WTC11 (cell line): ENCODE results near the gene EHD4. TPM values are rescaled to one million over a fixed set of nuclear protein-coding genes. Genes with fewer than 3 reads are reported as not detected.

Experiments
- ATAC-seq: fragments of 200-7000 bp; cut with Tn5 transposase; 2 replicates; pipeline ENCODE4 v1.10.0; 2021; ENCODE audit warnings: mild to moderate bottlenecking, moderate library complexity
- CTCF ChIA-PET: fragments of 300-600 bp; sonication (Branson Sonifier 250); formaldehyde crosslinking; loops from one replicate; lab custom pipeline; 2021; ENCODE audit warnings: antibody characterized with exemption; lab: Charles Lee
- POLR2A ChIA-PET: fragments of 350-600 bp; sonication (Branson Sonifier 250); formaldehyde crosslinking; loops from one replicate; lab custom pipeline; 2021; ENCODE audit warnings: antibody characterized with exemption; lab: Charles Lee
- DNase-seq: peaks from one replicate; pipeline ENCODE4 v3.0.0; 2021; ENCODE audit warnings: low spot score
- H3K27ac Mint-ChIP-seq: 2 replicates; pipeline ENCODE4 v1.8.0; 2021; ENCODE audit warnings: mixed read lengths
- H3K27me3 Mint-ChIP-seq: 2 replicates; pipeline ENCODE4 v1.8.0; 2021; ENCODE audit warnings: low read depth, mild to moderate bottlenecking, moderate library complexity, mixed read lengths
- H3K36me3 Mint-ChIP-seq: 2 replicates; pipeline ENCODE4 v1.8.0; 2021; ENCODE audit warnings: mixed read lengths
- H3K4me1 Mint-ChIP-seq: 2 replicates; pipeline ENCODE4 v1.8.0; 2022; ENCODE audit warnings: mixed read lengths
- H3K4me3 Mint-ChIP-seq: 2 replicates; pipeline ENCODE4 v1.8.0; 2021; ENCODE audit warnings: mild to moderate bottlenecking, moderate library complexity, mixed read lengths
- H3K9me3 Mint-ChIP-seq: 2 replicates; pipeline ENCODE4 v1.8.0; 2021; ENCODE audit warnings: mixed read lengths
- ATF1 ChIP-seq: sonication (generic); formaldehyde crosslinking; IDR thresholded peaks from 2 replicates; pipeline ENCODE4 v1.8.1; 2023; ENCODE audit warnings: mild to moderate bottlenecking, moderate library complexity, missing genetic modification reagents
- CBFB ChIP-seq: sonication (generic); formaldehyde crosslinking; IDR thresholded peaks from 2 replicates; pipeline ENCODE4 v1.8.1; 2022; ENCODE audit warnings: mild to moderate bottlenecking, low read depth, missing genetic modification reagents
- GABPB1 ChIP-seq: sonication (generic); formaldehyde crosslinking; IDR thresholded peaks from 2 replicates; pipeline ENCODE4 v1.8.1; 2023; ENCODE audit warnings: mild to moderate bottlenecking, missing genetic modification reagents
- JAZF1 ChIP-seq: fragments of 250-450 bp; sonication (Bioruptor Pico); IDR thresholded peaks from 2 replicates; pipeline ENCODE4 v1.9.0; 2021; ENCODE audit warnings: moderate library complexity, mild to moderate bottlenecking, inconsistent platforms
- KAT7 ChIP-seq: sonication (generic); formaldehyde crosslinking; IDR thresholded peaks from 2 replicates; pipeline ENCODE4 v1.8.1; 2023; ENCODE audit warnings: missing genetic modification reagents, mild to moderate bottlenecking, borderline replicate concordance
- NFATC4 ChIP-seq: fragments of 250-450 bp; sonication (Bioruptor Pico); IDR thresholded peaks from 2 replicates; pipeline ENCODE4 v1.9.0; 2021; ENCODE audit warnings: mild to moderate bottlenecking
- PRDM15 ChIP-seq: sonication (generic); formaldehyde crosslinking; IDR thresholded peaks from 2 replicates; pipeline ENCODE4 v1.8.0; 2022; ENCODE audit warnings: missing genetic modification reagents
- RELA ChIP-seq: sonication (generic); formaldehyde crosslinking; IDR thresholded peaks from 2 replicates; pipeline ENCODE4 v1.8.1; 2022; ENCODE audit warnings: missing genetic modification reagents, mild to moderate bottlenecking, borderline replicate concordance
- TEAD1 ChIP-seq: sonication (generic); formaldehyde crosslinking; IDR thresholded peaks from 2 replicates; pipeline ENCODE4 v1.8.0; 2022; ENCODE audit warnings: mild to moderate bottlenecking, missing genetic modification reagents
- ZNF121 ChIP-seq: sonication (generic); formaldehyde crosslinking; IDR thresholded peaks from 2 replicates; pipeline ENCODE4 v1.8.0; 2023; ENCODE audit warnings: missing genetic modification reagents
- ZNF232 ChIP-seq: sonication (generic); formaldehyde crosslinking; IDR thresholded peaks from 2 replicates; pipeline ENCODE4 v1.8.0; 2022; ENCODE audit warnings: mild to moderate bottlenecking, missing genetic modification reagents
- ZNF263 ChIP-seq: sonication (generic); formaldehyde crosslinking; IDR thresholded peaks from 2 replicates; pipeline ENCODE4 v1.8.1; 2022; ENCODE audit warnings: low read depth, mild to moderate bottlenecking, moderate library complexity, missing genetic modification reagents
- ZNF671 ChIP-seq: fragments of 250-450 bp; sonication (Bioruptor Pico); IDR thresholded peaks from 2 replicates; pipeline ENCODE4 v1.8.0; 2021; ENCODE audit warnings: mild to moderate bottlenecking
- total RNA-seq: library from RNA; stranded (reverse); gene quantifications from 3 replicates; pipeline ENCODE4 v1.2.3, GENCODE V29; 2021
- TF ChIP-seq, protein P1 (sequence below): sonication (generic); formaldehyde crosslinking; IDR thresholded peaks from 2 replicates; pipeline ENCODE4 v1.8.1; 2022; ENCODE audit warnings: low read depth, missing genetic modification reagents, borderline replicate concordance
- TF ChIP-seq, protein P2 (sequence below): sonication (generic); formaldehyde crosslinking; IDR thresholded peaks from 2 replicates; pipeline ENCODE4 v1.8.0; 2022; ENCODE audit warnings: mild to moderate bottlenecking, missing genetic modification reagents
- TF ChIP-seq, protein P3 (sequence below): fragments of 250-450 bp; sonication (Bioruptor Pico); conservative IDR thresholded peaks from 2 replicates; pipeline ENCODE4 v1.9.0; 2021; ENCODE audit warnings: mild to moderate bottlenecking
- TF ChIP-seq, protein P4 (sequence below): fragments of 250-450 bp; sonication (Bioruptor Pico); IDR thresholded peaks from 2 replicates; pipeline ENCODE4 v1.9.0; 2021; ENCODE audit warnings: moderate library complexity, mild to moderate bottlenecking, inconsistent platforms, borderline replicate concordance
- TF ChIP-seq, protein P5 (sequence below): sonication (generic); formaldehyde crosslinking; IDR thresholded peaks from 2 replicates; pipeline ENCODE4 v1.8.1; 2023; ENCODE audit warnings: mild to moderate bottlenecking, missing genetic modification reagents
- TF ChIP-seq, protein P6 (sequence below): sonication (generic); formaldehyde crosslinking; conservative IDR thresholded peaks from 2 replicates; pipeline ENCODE4 v1.8.1; 2022; ENCODE audit warnings: mild to moderate bottlenecking, missing genetic modification reagents

EHD4 gene
- total RNA-seq, 1 experiment from 2014 or later = 23.9 TPM

DNA sequence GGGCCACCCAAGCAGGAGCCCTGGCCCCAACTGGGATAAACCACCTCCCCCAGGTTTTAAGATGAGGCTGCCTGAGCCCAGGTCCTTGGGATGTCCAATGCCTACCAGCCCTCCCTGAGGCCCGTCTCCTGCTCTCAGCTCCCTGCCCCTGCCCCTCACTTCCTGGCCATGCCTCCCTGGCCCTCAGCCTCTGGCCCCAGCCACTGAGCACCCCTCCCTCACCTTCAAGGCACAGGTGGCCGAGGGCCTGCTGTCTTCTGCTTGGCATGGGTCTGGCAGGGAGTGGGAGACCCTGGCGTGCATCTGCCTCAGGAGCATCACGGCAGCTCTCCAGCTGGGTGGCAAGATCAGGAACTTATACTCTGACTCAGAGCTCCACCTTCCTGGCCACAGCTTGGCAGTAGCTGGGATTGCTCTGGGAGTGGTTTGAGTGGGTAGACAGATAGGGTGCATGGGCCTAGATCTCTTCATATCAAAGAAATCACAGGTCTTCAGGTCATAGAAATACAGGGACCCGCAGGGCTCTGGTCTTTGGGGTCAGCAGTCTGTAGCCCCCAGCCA, 48.4 kb upstream of the EHD4 start, which contains the start of gene PLA2G4E:
PLA2G4E (minus strand) TSS at position 330 of the 561 bp plus-strand sequence; CDS start at position 318, 12 bp downstream.
- CTCF ChIA-PET = interaction anchor here (1.4 kb wide), 1 partner anchor 116 kb away, joined by 3 read pairs; no protein-coding TSS in a partner anchor
- no peaks in the 10 kb centered on the region for H3K4me1 Mint-ChIP-seq

DNA sequence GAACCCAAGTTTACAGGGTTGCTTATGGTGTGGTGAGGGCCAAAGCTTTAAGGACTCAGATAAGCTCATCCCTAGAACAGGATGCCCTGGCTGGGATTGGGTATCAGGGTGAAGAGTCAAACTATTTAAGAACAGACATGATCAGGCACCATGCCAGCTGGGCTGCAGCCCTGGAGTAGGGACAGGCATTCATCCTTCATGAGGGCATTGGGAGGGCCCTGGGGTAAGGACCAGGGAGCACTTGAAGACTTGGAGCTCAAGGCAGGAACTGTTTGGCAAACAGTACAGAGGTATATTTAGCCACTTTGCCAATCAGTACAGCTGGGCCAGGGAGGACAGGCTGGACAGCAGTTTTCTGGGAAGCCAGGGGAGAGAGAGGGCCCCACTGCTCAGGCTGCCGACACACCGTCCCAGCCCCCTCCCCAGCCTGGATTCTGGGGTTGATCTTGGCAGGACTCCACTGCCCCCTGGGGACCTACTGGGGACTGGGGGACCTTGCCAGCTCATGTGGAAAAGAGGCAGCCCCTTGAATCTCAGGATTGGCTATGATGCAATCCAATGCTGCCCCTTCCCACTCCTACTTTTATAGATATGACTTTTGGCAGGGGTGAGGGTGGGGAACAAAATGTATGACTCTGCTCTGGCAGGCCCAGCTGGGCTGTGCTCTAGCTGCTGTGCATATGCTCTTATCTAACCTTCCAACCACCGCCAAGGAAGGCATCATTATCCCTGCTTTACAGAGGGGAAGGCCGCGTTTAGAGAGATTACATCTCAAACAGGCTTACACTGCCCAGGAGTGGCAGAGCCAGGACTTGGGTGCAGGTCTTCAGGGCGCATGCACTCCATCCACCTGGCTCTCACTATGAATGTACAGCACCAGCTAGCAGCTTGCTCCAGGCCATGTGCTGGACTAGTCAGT, 46.2 kb upstream of the EHD4 start:
- Mint-ChIP-seq H3K9me3 (peaks cover 33% of the 10 kb centered on the region), H3K4me3 (no peak overlapping the region), H3K4me1 (no peaks in the 10 kb centered on the region), H3K27me3 (peaks cover 3% of the 10 kb centered on the region), H3K27ac (no peak overlapping the region), H3K36me3 (peaks cover 17% of the 10 kb centered on the region)
- ChIA-PET CTCF (interaction anchor here (1.1 to 1.7 kb wide), 2 partner anchors 29 to 66 kb away, joined by 3 read pairs; no protein-coding TSS in a partner anchor), POLR2A (no interaction called here)
- ATAC-seq (no peak), DNase-seq (no peak)
- TF ChIP-seq, protein P1, sequence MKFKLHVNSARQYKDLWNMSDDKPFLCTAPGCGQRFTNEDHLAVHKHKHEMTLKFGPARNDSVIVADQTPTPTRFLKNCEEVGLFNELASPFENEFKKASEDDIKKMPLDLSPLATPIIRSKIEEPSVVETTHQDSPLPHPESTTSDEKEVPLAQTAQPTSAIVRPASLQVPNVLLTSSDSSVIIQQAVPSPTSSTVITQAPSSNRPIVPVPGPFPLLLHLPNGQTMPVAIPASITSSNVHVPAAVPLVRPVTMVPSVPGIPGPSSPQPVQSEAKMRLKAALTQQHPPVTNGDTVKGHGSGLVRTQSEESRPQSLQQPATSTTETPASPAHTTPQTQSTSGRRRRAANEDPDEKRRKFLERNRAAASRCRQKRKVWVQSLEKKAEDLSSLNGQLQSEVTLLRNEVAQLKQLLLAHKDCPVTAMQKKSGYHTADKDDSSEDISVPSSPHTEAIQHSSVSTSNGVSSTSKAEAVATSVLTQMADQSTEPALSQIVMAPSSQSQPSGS = no peak
- TF ChIP-seq JAZF1 (CRISPR knock-in tag) = no peak
- TF ChIP-seq, protein P2, sequence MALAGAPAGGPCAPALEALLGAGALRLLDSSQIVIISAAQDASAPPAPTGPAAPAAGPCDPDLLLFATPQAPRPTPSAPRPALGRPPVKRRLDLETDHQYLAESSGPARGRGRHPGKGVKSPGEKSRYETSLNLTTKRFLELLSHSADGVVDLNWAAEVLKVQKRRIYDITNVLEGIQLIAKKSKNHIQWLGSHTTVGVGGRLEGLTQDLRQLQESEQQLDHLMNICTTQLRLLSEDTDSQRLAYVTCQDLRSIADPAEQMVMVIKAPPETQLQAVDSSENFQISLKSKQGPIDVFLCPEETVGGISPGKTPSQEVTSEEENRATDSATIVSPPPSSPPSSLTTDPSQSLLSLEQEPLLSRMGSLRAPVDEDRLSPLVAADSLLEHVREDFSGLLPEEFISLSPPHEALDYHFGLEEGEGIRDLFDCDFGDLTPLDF (CRISPR knock-in tag) = no peak
- TF ChIP-seq, protein P3, sequence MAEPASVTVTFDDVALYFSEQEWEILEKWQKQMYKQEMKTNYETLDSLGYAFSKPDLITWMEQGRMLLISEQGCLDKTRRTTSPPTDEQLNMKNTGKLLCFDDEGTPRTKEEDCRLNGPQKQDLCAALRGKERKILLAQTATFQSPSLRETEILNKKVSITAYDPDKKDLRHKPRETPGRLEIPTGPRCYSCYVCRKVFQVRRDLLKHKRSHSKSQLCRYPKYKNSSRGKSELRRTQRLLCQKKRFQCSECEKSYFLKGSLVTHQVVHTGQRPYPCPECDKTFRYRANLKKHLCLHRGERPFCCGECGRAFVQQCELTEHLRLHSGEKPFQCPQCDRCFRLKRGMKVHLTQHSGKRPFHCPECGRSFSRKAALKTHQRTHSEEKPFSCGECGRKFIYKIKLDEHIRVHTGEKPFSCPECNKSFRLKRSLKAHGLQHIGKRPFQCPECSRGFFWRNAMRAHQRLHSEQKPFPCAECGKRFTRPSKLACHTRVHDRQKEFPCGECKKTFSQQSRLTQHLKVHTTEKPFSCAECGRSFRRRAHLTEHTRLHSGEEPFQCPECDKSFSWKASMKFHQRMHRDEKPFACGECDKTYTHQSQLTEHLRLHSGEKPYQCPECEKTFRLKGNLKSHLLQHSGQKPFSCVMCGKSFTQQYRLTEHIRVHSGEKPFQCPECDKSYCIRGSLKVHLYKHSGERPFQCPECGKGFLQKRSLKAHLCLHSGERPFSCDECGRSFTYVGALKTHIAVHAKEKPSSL (CRISPR knock-in tag) = no peak

More for the DNA sequence above, 48.4 kb upstream of the EHD4 start, which contains the start of gene PLA2G4E:
- no peak for ATAC-seq
- POLR2A ChIA-PET = interaction anchor here (1.1 kb wide), 1 partner anchor 41 kb away, joined by 5 read pairs; no protein-coding TSS in a partner anchor
- Mint-ChIP-seq H3K9me3 (peaks cover 52% of the 10 kb centered on the region), H3K4me3 (no peak within 1 kb of the TSS), H3K27ac (no peak within 1 kb of the TSS), H3K36me3 (peaks cover 32% of the 10 kb centered on the region), H3K27me3 (peaks cover 12% of the 10 kb centered on the region)
- no peak for DNase-seq
- no peak for TF ChIP-seq PRDM15 (CRISPR knock-in tag)
- TF ChIP-seq NFATC4 = no peak
- TF ChIP-seq ZNF671 (CRISPR knock-in tag) = no peak
- TF ChIP-seq, protein P4, sequence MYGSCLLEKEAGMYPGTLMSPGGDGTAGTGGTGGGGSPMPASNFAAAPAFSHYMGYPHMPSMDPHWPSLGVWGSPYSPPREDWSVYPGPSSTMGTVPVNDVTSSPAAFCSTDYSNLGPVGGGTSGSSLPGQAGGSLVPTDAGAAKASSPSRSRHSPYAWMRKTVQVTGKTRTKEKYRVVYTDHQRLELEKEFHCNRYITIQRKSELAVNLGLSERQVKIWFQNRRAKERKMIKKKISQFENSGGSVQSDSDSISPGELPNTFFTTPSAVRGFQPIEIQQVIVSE (CRISPR knock-in tag) = no peak

GRCh38 chr15:42016971-42017370, 44.6 kb upstream of the EHD4 start:
- no peak overlapping the region for H3K4me3 Mint-ChIP-seq
- CTCF ChIA-PET = interaction anchor here (1.7 kb wide), 1 partner anchor 27 kb away, joined by 3 read pairs; no protein-coding TSS in a partner anchor
- no peaks in the 10 kb centered on the region for H3K27me3 Mint-ChIP-seq
- ATAC-seq (no peak), DNase-seq (no peak)
- peaks cover 5% of the 10 kb centered on the region for H3K36me3 Mint-ChIP-seq
- H3K4me1 Mint-ChIP-seq = 0 out of 2 replicates have a peak, but pooled peaks cover 7% of the 10 kb centered on the region
- peaks cover 18% of the 10 kb centered on the region for H3K9me3 Mint-ChIP-seq
- POLR2A ChIA-PET = no interaction called here
- no peak overlapping the region for H3K27ac Mint-ChIP-seq
- TF ChIP-seq ZNF263 (CRISPR knock-in tag) (no peak), KAT7 (CRISPR knock-in tag) (no peak), ZNF121 (no peak), ZNF232 (CRISPR knock-in tag) (no peak), TEAD1 (CRISPR knock-in tag) (no peak), ATF1 (CRISPR knock-in tag) (no peak), CBFB (CRISPR knock-in tag) (no peak), GABPB1 (CRISPR knock-in tag) (no peak), RELA (no peak)
- TF ChIP-seq, protein P5, sequence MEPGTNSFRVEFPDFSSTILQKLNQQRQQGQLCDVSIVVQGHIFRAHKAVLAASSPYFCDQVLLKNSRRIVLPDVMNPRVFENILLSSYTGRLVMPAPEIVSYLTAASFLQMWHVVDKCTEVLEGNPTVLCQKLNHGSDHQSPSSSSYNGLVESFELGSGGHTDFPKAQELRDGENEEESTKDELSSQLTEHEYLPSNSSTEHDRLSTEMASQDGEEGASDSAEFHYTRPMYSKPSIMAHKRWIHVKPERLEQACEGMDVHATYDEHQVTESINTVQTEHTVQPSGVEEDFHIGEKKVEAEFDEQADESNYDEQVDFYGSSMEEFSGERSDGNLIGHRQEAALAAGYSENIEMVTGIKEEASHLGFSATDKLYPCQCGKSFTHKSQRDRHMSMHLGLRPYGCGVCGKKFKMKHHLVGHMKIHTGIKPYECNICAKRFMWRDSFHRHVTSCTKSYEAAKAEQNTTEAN = no peak
- TF ChIP-seq, protein P6, sequence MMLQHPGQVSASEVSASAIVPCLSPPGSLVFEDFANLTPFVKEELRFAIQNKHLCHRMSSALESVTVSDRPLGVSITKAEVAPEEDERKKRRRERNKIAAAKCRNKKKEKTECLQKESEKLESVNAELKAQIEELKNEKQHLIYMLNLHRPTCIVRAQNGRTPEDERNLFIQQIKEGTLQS (CRISPR knock-in tag) = no peak
